K562 (cell line): ENCODE results near the gene GPR149. TPM values are rescaled to one million over a fixed set of nuclear protein-coding genes. Genes with fewer than 3 reads are reported as not detected.

ENCODE experiments used
- ATAC-seq: fragments of 200-7000 bp; cut with Tn5 transposase; 3 replicates; pipeline ENCODE4 v1.9.1; 2020; ENCODE audit warnings: moderate library complexity
- BruUV-seq: library from RNA; stranded (reverse); fragments of 400-500 nt; replicated peaks from 2 replicates; lab custom pipeline; 2021; lab: Mats Ljungman, UMichigan
- CTCF ChIA-PET: fragments of 300-600 bp; formaldehyde crosslinking; extraction: SDS; loops from one replicate; lab custom pipeline; 2021; ENCODE audit warnings: low intra/inter-chr PET ratio; lab: Yijun Ruan, JAX
- POLR2A ChIA-PET: fragments of 300-600, 350-650 bp; sonication (Branson Sonifier 250); formaldehyde crosslinking; extraction: SDS; loops from one replicate; lab custom pipeline; 2021; ENCODE audit warnings: antibody characterized with exemption, inconsistent platforms; lab: Yijun Ruan, JAX
- DNase-seq, 4 experiments: peaks; one replicate each; pipeline versions ENCODE4 v3.0.0 to v3.0.0-alpha.2; 2011 to 2018; ENCODE audit warnings: low spot score in 3 of 4, mixed read lengths in 3 of 4; ENCODE audit errors: extremely low read depth in 1 of 4
- FAIRE-seq: peaks from 2 replicates; lab custom pipeline; 2011; peaks lifted over from hg19 to GRCh38; lab: Jason Lieb, UNC
- H2AFZ ChIP-seq: 2 replicates; pipeline ENCODE4 v1.6.0; 2011; ENCODE audit warnings: low read depth, low read length, control low read depth, inconsistent platforms
- H3K27ac ChIP-seq: fragments of 200-600 bp; 3 replicates; pipeline ENCODE4 v1.8.0; 2011; ENCODE audit warnings: low read depth, mild to moderate bottlenecking, control low read depth, inconsistent platforms, low read length, moderate library complexity, mixed read lengths; ENCODE audit errors: extremely low read depth
- H3K27me3 ChIP-seq, 2 experiments: fragments of 300-600 bp in 1 of 2; 2 replicates in 1 of 2; 3 replicates in 1 of 2; pipeline versions ENCODE4 v1.6.0 to v1.8.0; 2011; ENCODE audit warnings: inconsistent platforms in 2 of 2, low read length in 2 of 2, mild to moderate bottlenecking in 1 of 2, mixed read lengths in 1 of 2, moderate library complexity in 1 of 2; ENCODE audit not compliant: control insufficient read depth in 2 of 2, insufficient read depth in 2 of 2
- H3K36me3 ChIP-seq: fragments of 300-600 bp; 3 replicates; pipeline ENCODE4 v1.8.0; 2011; ENCODE audit warnings: mild to moderate bottlenecking, low read length, inconsistent platforms; ENCODE audit not compliant: control insufficient read depth, insufficient read depth
- H3K4me1 ChIP-seq, 2 experiments: fragments of 200-600 bp in 1 of 2; replicated peaks in 1 of 2; 2 replicates in 1 of 2; 3 replicates in 1 of 2; pipeline versions ENCODE4 v1.5.1 to v1.8.0; 2011; ENCODE audit warnings: inconsistent platforms in 2 of 2, low read length in 2 of 2, mild to moderate bottlenecking in 1 of 2, mixed read lengths in 1 of 2, moderate library complexity in 1 of 2; ENCODE audit not compliant: control insufficient read depth in 2 of 2, insufficient read depth in 2 of 2
- H3K4me2 ChIP-seq: 2 replicates; pipeline ENCODE4 v1.6.1; 2011; ENCODE audit warnings: low read length, control low read depth, inconsistent platforms, mixed read lengths; ENCODE audit not compliant: insufficient read depth
- H3K4me3 ChIP-seq: fragments of 200-600 bp; sonication (generic), shearing (Covaris generic); 2 replicates; pipeline ENCODE4 v1.5.1; 2016; ENCODE audit warnings: control low read depth, inconsistent platforms
- H3K79me2 ChIP-seq: fragments of 200-600 bp; 3 replicates; pipeline ENCODE4 v1.8.0; 2011; ENCODE audit warnings: low read length, inconsistent platforms; ENCODE audit not compliant: control insufficient read depth, insufficient read depth
- H3K9ac ChIP-seq, 2 experiments: 2 replicates each; pipeline versions ENCODE4 v1.6.0 to v1.6.1; 2011; ENCODE audit warnings: low read depth in 2 of 2, low read length in 2 of 2, control low read depth in 1 of 2, inconsistent platforms in 1 of 2, mild to moderate bottlenecking in 1 of 2, mixed read lengths in 1 of 2; ENCODE audit not compliant: insufficient read depth in 1 of 2
- H3K9me1 ChIP-seq: one replicate; pipeline ENCODE4 v1.6.0; 2011; ENCODE audit warnings: inconsistent platforms, mild to moderate bottlenecking, low read length, moderate library complexity; ENCODE audit not compliant: control insufficient read depth, insufficient read depth
- H3K9me3 ChIP-seq: replicated peaks from 2 replicates; pipeline ENCODE4 v1.5.1; 2011; ENCODE audit warnings: low read depth, low read length, inconsistent platforms; ENCODE audit not compliant: control insufficient read depth, insufficient read depth
- H4K20me1 ChIP-seq: replicated peaks from 2 replicates; pipeline ENCODE4 v1.6.1; 2011; ENCODE audit warnings: low read length, inconsistent platforms, mixed read lengths; ENCODE audit not compliant: control insufficient read depth, insufficient read depth
- FOXP1 ChIP-seq: sonication (generic); formaldehyde crosslinking; IDR thresholded peaks from 2 replicates; pipeline ENCODE4 v1.8.0; 2022; ENCODE audit warnings: mild to moderate bottlenecking, missing genetic modification reagents
- SP2 ChIP-seq: IDR thresholded peaks from 2 replicates; pipeline ENCODE4 v1.6.1; 2011; ENCODE audit warnings: mild to moderate bottlenecking, low read depth, low read length, moderate library complexity; ENCODE audit not compliant: poor library complexity, severe bottlenecking; ENCODE audit errors: extremely low read depth
- ZNF57 ChIP-seq: fragments of 450-650 bp; formaldehyde crosslinking; IDR thresholded peaks from 2 replicates; pipeline ENCODE4 v1.4.0; 2020; ENCODE audit warnings: mild to moderate bottlenecking, moderate library complexity
- WGBS: fragments of 100-300 bp; shearing (Covaris generic); methylation state at CpG from one replicate; pipeline ENCODE4 v1.1.6; 2016; ENCODE audit warnings: low coverage, mixed read lengths; ENCODE audit not compliant: insufficient coverage; ENCODE audit errors: missing lambda C conversion rate; 5-methylcytosine and 5-hydroxymethylcytosine counted together
- in situ Hi-C: fragments of 300-500 bp; cut with MboI; formaldehyde crosslinking; loops from 4 replicates; pipeline ENCODE4 v1.15.0; 2018; ENCODE audit warnings: inconsistent platforms, mixed read lengths
- intact Hi-C: fragments of 100-400 bp; cut with micrococcal nuclease; formaldehyde crosslinking; loops from 2 replicates; pipeline ENCODE4 v1.14.2; 2022
- polyA plus RNA-seq, 8 experiments: library from polyadenylated mRNA; depleted of rRNA in 4 of 8; stranded (reverse) in 5 of 8; unstranded in 3 of 8; fragments of >200 nt; fragmentation: Nextera tagmentation in 2 of 8; fragmentation: Illumina TruSeq in 1 of 8; extraction: Ambion mirVana in 2 of 8; extraction: Trizol in 1 of 8; gene quantifications; 2 replicates each; pipeline versions ENCODE4 v1.2.1 to v1.2.3, GENCODE V29; 2011 to 2014; ENCODE audit warnings: inconsistent platforms in 1 of 8, missing spikeins in 1 of 8
- small RNA-seq: library from RNA; depleted of rRNA; stranded (forward); fragments of <200 nt; gene quantifications from one replicate; pipeline ENCODE3, GENCODE V24; 2014
- total RNA-seq, 7 experiments: library from RNA; depleted of rRNA in 6 of 7; stranded (reverse); fragments of >200 nt in 6 of 7; fragmentation: Illumina TruSeq in 2 of 7; extraction: Trizol in 2 of 7; gene quantifications; 2 replicates each; pipeline versions ENCODE4 v1.2.1 to v1.2.3, GENCODE V29; 2011 to 2021; ENCODE audit warnings: low replicate concordance in 1 of 7
- TF ChIP-seq, protein P1 (sequence below), 2 experiments: IDR thresholded peaks; 2 replicates each; pipeline ENCODE4 v1.6.1; 2011; ENCODE audit warnings: borderline replicate concordance in 1 of 2, control low read depth in 1 of 2, low read depth in 1 of 2, low read length in 1 of 2, mild to moderate bottlenecking in 1 of 2, mixed read lengths in 1 of 2, moderate library complexity in 1 of 2; ENCODE audit not compliant: insufficient read depth in 1 of 2, insufficient read length in 1 of 2, poor library complexity in 1 of 2, severe bottlenecking in 1 of 2; ENCODE audit errors: extremely low read depth in 1 of 2
- TF ChIP-seq, protein P2 (sequence below): sonication (generic); formaldehyde crosslinking; IDR thresholded peaks from 2 replicates; pipeline ENCODE4 v1.8.0; 2022; ENCODE audit warnings: mild to moderate bottlenecking, missing genetic modification reagents

Gene GPR149
- total and polyA plus RNA-seq, 9 of the 15 experiments (the other 6 are each of a cell fraction or from before 2014, with no cell fraction given) = not detected

DNA sequence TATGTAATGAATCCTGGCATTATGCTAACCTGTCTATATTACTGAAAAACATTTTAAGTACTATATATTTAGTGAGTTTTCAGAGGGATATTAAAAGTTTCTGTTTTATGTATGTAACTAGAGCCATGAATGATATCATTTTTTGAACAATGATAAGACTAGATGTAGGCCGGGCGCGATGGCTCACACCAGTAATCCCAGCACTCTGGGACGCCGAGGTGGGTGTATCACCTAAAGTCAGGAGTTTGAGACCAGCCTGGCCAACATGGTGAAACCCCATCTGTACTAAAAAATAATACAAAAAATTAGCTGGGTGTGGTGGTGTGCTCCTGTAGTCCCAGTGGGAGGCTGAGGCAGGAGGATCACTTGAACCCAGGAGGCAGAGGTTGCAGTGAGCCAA lies 139.8 kb downstream of the GPR149 start:
- BruUV-seq = no TSS peak
- no peaks in the 10 kb centered on the region for H4K20me1 ChIP-seq
- no peaks in the 10 kb centered on the region for H3K9me3 ChIP-seq
- no peaks in the 10 kb centered on the region for H3K79me2 ChIP-seq
- no peak for FAIRE-seq
- no peak overlapping the region for H3K4me3 ChIP-seq
- TF ChIP-seq, protein P1, sequence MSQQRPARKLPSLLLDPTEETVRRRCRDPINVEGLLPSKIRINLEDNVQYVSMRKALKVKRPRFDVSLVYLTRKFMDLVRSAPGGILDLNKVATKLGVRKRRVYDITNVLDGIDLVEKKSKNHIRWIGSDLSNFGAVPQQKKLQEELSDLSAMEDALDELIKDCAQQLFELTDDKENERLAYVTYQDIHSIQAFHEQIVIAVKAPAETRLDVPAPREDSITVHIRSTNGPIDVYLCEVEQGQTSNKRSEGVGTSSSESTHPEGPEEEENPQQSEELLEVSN (IDR thresholded peaks at IDR 0.05; ENCODE audit: borderline replicate concordance in 1 of 2, extremely low read depth in 1 of 2, insufficient read depth in 1 of 2, insufficient read length in 1 of 2, low read depth in 1 of 2, low read length in 1 of 2, poor library complexity in 1 of 2, severe bottlenecking in 1 of 2) = no peak
- TF ChIP-seq SP2 = no peak
- TF ChIP-seq ZNF57 = no peak
- TF ChIP-seq FOXP1 = no peak
- TF ChIP-seq, protein P2, sequence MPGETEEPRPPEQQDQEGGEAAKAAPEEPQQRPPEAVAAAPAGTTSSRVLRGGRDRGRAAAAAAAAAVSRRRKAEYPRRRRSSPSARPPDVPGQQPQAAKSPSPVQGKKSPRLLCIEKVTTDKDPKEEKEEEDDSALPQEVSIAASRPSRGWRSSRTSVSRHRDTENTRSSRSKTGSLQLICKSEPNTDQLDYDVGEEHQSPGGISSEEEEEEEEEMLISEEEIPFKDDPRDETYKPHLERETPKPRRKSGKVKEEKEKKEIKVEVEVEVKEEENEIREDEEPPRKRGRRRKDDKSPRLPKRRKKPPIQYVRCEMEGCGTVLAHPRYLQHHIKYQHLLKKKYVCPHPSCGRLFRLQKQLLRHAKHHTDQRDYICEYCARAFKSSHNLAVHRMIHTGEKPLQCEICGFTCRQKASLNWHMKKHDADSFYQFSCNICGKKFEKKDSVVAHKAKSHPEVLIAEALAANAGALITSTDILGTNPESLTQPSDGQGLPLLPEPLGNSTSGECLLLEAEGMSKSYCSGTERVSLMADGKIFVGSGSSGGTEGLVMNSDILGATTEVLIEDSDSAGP (CRISPR knock-in tag) = no peak
- no peak overlapping the region for H3K4me2 ChIP-seq
- no peak overlapping the region for H3K9ac ChIP-seq
- DNase-seq = no peak
- in situ Hi-C loops (no loop called here), intact Hi-C loops (no loop called here)
- no peaks in the 10 kb centered on the region for H3K27me3 ChIP-seq
- WGBS = 88% methylated on average over 5 of the region's 5 CpGs
- CTCF ChIA-PET = no interaction called here
- H3K9me1 ChIP-seq = no peaks in the 10 kb centered on the region
- H3K27ac ChIP-seq = no peak overlapping the region
- peaks cover 84% of the 10 kb centered on the region for H3K36me3 ChIP-seq
- H3K4me1 ChIP-seq = no peaks in the 10 kb centered on the region
- H2AFZ ChIP-seq = no peak overlapping the region
- POLR2A ChIA-PET = no interaction called here
- ATAC-seq = no peak

Small RNA genes lying within 50 kb of the gene (small RNA-seq; reads per million reads assigned to genes)
- 0.15 reads per million for gene RF01210

Other genes starting within 250 kb of the GPR149 start
- gene DHX36, start 105.7 kb downstream of the GPR149 start, total RNA-seq (2014; rRNA removed) = 46.2 and 49.0 TPM in 2 replicates
- gene DHX36, start 105.7 kb downstream of the GPR149 start, total RNA-seq (2014; rRNA removed; fragmentation: Illumina TruSeq; extraction: Trizol) = 57.6 and 78.9 TPM in 2 replicates
- 46.1 and 54.5 TPM in 2 replicates for gene DHX36, start 105.7 kb downstream of the GPR149 start, total RNA-seq (2015; rRNA removed; fragmentation: Illumina TruSeq; extraction: Trizol)
- gene DHX36, start 105.7 kb downstream of the GPR149 start, total RNA-seq (2021) = 66.2 and 73.7 TPM in 2 replicates
- gene DHX36, start 105.7 kb downstream of the GPR149 start, polyA plus RNA-seq (2011; rRNA removed) = 84.2 and 98.7 TPM in 2 replicates
- 72.9 and 73.2 TPM in 2 replicates for gene DHX36, start 105.7 kb downstream of the GPR149 start, polyA plus RNA-seq (2014; fragmentation: Illumina TruSeq; extraction: Trizol)
- gene DHX36, start 105.7 kb downstream of the GPR149 start, polyA plus RNA-seq (2014; fragmentation: Nextera tagmentation; extraction: Ambion mirVana) = 10 to 100 TPM; 44.3 to 56.1 TPM
- 45.4 and 57.0 TPM in 2 replicates for gene DHX36, start 105.7 kb downstream of the GPR149 start, polyA plus RNA-seq (2014; rRNA removed)